Esophagus squamous epithelium (tissue), 5 donors: ENCODE results near the gene CYP26A1. TPM values are rescaled to one million over a fixed set of nuclear protein-coding genes. Genes with fewer than 3 reads are reported as not detected.

Experiments used
- DNase-seq: peaks from one replicate; lab custom pipeline; 2025; lab: John Stamatoyannopoulos, UW
- H3K27ac ChIP-seq, 4 donors: fragments of 200-600 bp; sonication (generic); one replicate each; pipeline ENCODE4 v1.5.1; 2016 to 2019; ENCODE audit warnings: mild to moderate bottlenecking in 1 of 4
- H3K27me3 ChIP-seq, 4 donors: fragments of 200-600 bp; sonication (generic); 1 replicate in 3 of 4; 2 replicates in 1 of 4; pipeline versions ENCODE4 v1.5.1 to v1.6.0; 2017 to 2021; ENCODE audit warnings: antibody characterized with exemption in 1 of 4
- H3K36me3 ChIP-seq, 3 donors: fragments of 200-600 bp; sonication (generic); one replicate each; pipeline ENCODE4 v1.5.1; 2016 to 2019
- H3K4me1 ChIP-seq, 3 donors: fragments of 200-600 bp; sonication (generic); one replicate each; pipeline ENCODE4 v1.5.1; 2017 to 2019
- H3K4me3 ChIP-seq, 4 donors: fragments of 200-600 bp; sonication (generic); 1 replicate in 3 of 4; 2 replicates in 1 of 4; pipeline ENCODE4 v1.5.1; 2016 to 2019; ENCODE audit warnings: mild to moderate bottlenecking in 2 of 4, moderate library complexity in 1 of 4
- H3K9me3 ChIP-seq, 3 donors: fragments of 200-600 bp; sonication (generic); one replicate each; pipeline ENCODE4 v1.5.1; 2016 to 2019
- CTCF ChIP-seq, 6 experiments: fragments of 450-650 bp in 4 of 6; fragments of 200-600 bp in 2 of 6; sonication (generic) in 2 of 6; IDR thresholded peaks; one replicate each; pipeline ENCODE4 v1.5.1; 2016 to 2019; ENCODE audit warnings: antibody characterized with exemption in 6 of 6, mild to moderate bottlenecking in 4 of 6, moderate library complexity in 4 of 6
- POLR2A ChIP-seq, 4 donors: fragments of 450-650 bp; IDR thresholded peaks; one replicate each; pipeline ENCODE4 v1.6.1; 2017; ENCODE audit warnings: antibody characterized with exemption in 4 of 4, mild to moderate bottlenecking in 4 of 4, moderate library complexity in 3 of 4
- WGBS, 2 donors: methylation state at CpG; one replicate each; pipeline ENCODE4 v1.1.5; 2018; 5-methylcytosine and 5-hydroxymethylcytosine counted together
- intact Hi-C: fragments of 100-400 bp; cut with DNase I; formaldehyde crosslinking; loops from one replicate; pipeline ENCODE4 v1.15.0; 2022
- total RNA-seq, 4 donors: library from RNA; depleted of rRNA; stranded (reverse); fragments of >200 nt; gene quantifications; one replicate each; pipeline ENCODE4 v1.1.0, GENCODE V29; 2016
- donor health status: DM: yes; HTN: yes; CAD: no.

The CYP26A1 gene
- total RNA-seq, 4 donors from 2014 or later: not detected

DNA sequence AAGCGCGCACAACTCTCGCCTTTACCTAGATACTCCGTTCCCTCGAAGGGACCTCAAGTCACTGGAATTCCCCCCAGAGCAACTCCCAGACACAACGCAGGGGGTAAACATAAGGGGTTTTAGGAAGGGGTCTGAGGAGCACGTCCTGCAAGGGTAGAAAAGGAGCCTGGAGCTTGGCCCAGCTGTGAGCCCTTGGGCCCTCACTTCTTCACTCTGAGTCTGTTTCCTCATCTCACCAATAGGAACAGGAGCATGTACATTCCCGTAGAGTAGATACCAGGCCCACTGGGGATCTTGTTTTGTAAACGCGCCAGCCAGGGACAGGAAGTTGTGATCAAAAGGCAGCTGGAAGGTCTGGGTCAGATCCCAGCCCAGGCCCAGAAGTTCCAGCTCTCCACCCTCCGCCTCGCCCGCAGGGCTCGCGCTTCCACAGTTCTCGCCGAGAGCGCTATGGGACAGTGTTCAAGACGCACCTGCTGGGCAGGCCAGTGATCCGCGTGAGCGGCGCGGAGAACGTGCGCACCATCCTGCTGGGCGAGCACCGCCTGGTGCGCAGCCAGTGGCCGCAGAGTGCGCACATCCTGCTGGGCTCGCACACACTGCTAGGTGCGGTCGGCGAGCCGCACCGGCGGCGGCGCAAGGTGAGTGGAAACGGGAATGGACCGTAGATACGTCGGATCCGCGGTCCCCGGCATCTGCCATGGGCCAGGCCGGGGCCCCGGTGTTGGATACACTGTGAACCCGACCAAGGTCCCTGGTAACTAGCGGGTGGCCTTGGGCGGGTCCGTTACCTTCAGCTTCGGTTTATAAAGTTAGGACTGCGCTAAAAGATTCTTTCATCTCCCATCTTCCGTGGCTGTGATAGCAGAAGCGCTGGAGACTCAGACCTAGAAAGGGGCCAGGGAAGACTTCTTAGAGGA lies 11.8 kb upstream of the CYP26A1 start:
- Histone ChIP-seq H3K4me3 (peak overlapping the region in 3 of 4 donors; percentile 8 to 46 (median 37)), H3K9me3 (no peaks in the 10 kb centered on the region), H3K27me3 (peaks cover 2 to 98% (median 27%) of the 10 kb centered on the region in 4 donors), H3K27ac (no peak overlapping the region), H3K4me1 (peaks cover 14 to 47% (median 36%) of the 10 kb centered on the region in 3 donors), H3K36me3 (peaks cover 0 to 6% (median 0%) of the 10 kb centered on the region in 3 donors)
- no peak for TF ChIP-seq POLR2A (IDR thresholded peaks at IDR 0.05)
- TF ChIP-seq CTCF (IDR thresholded peaks at IDR 0.05): no peak
- no peak for DNase-seq
- intact Hi-C loops: no loop called here
- 0 to 7% methylated on average over 3 to 8 of the region's 57 CpGs for WGBS, 2 donors

GRCh38 chr10:93062514-93063143 lies 11.1 kb upstream of the CYP26A1 start:
- intact Hi-C loops: no loop called here
- peaks cover 2 to 100% (median 28%) of the 10 kb centered on the region in 4 donors for H3K27me3 ChIP-seq
- H3K36me3 ChIP-seq: peaks cover 0 to 6% (median 0%) of the 10 kb centered on the region in 3 donors
- H3K27ac ChIP-seq: no peak overlapping the region
- H3K9me3 ChIP-seq: no peaks in the 10 kb centered on the region
- WGBS, 2 donors: 1% methylated on average over 7 to 31 of the region's 68 CpGs
- TF ChIP-seq POLR2A (IDR thresholded peaks at IDR 0.05) (no peak), CTCF (IDR thresholded peaks at IDR 0.05) (peak in 5 of 6 experiments; percentile 30 to 75 (median 61))
- DNase-seq: no peak
- H3K4me3 ChIP-seq: peak overlapping the region in 3 of 4 donors; percentile 8 to 46 (median 37)
- H3K4me1 ChIP-seq: peaks cover 14 to 47% (median 36%) of the 10 kb centered on the region in 3 donors

DNA sequence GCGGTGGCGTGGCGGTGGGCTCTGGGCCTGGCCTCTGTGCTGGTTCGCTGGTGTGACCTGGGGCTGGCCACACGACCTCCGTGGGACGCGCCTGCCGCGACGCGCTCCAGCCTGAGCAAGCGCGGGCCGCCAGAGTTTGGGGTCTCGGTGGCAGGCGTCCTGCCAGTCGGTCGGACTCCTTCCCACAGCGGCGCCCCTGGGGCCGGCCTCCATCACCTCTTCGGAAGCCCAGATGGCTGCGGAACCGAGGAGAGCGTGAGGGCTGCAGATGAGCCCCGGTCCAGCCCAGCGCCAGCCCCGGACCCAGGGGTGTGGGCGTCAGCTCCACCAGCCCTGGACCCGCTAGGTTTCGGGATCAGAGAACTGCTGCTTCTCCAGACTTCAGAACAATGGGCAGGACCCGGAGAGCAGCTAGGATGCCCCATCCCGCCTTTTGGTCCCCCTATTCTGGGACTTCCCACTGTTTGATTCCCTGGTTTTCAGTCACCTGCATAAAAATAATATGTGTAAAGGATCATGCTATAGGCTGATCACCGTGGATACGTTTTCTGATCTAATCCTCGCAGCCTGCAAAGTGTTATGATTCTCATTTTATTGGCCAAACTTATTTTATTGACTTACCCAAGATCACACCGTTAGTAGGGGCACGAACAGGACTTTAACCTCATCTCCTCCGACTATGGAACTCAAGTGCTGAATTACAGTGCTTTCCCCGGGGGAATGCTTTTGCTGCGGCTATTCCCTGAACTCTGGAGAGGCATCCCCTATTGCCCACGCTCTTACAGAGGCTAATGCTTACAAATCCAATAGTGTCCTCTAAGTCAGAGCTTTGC lies 10.3 kb upstream of the CYP26A1 start:
- no peaks in the 10 kb centered on the region for H3K9me3 ChIP-seq
- TF ChIP-seq POLR2A (IDR thresholded peaks at IDR 0.05) (no peak), CTCF (IDR thresholded peaks at IDR 0.05) (no peak)
- H3K4me3 ChIP-seq: peak overlapping the region in 2 of 4 donors; percentile 37 to 46
- H3K36me3 ChIP-seq: peaks cover 0 to 2% (median 0%) of the 10 kb centered on the region in 3 donors
- intact Hi-C loops: no loop called here
- WGBS, 2 donors: 39 to 41% methylated on average over 10 to 17 of the region's 43 CpGs
- peaks cover 17 to 52% (median 36%) of the 10 kb centered on the region in 3 donors for H3K4me1 ChIP-seq
- no peak overlapping the region for H3K27ac ChIP-seq
- DNase-seq: no peak
- peaks cover 2 to 100% (median 32%) of the 10 kb centered on the region in 4 donors for H3K27me3 ChIP-seq

- no peak for DNase-seq
- WGBS, 2 donors: 40 to 91% methylated on average over 2 to 4 of the region's 9 CpGs
- Histone ChIP-seq H3K4me3 (no peak overlapping the region), H3K27ac (no peak overlapping the region), H3K4me1 (peaks cover 22 to 59% (median 36%) of the 10 kb centered on the region in 3 donors), H3K27me3 (peaks cover 2 to 100% (median 38%) of the 10 kb centered on the region in 4 donors), H3K9me3 (no peaks in the 10 kb centered on the region), H3K36me3 (no peaks in the 10 kb centered on the region)
- intact Hi-C loops: no loop called here
- TF ChIP-seq POLR2A (IDR thresholded peaks at IDR 0.05) (no peak), CTCF (IDR thresholded peaks at IDR 0.05) (no peak)
Measured at GRCh38 chr10:93063977-93064660, 9.6 kb upstream of the CYP26A1 start.
